HG02840 (cell line): ENCODE data around the gene FGF22.
"Not testable (repeated sequence)": the region's sequence is repeated elsewhere in the genome, so short reads cannot be mapped to it uniquely, and the experiment has no call there.

Source experiments
- ATAC-seq: cut with Tn5 transposase; IDR thresholded peaks from one replicate; pipeline ENCODE4 v1.9.1; 2021; ENCODE audit warnings: mild to moderate bottlenecking, moderate library complexity, moderate number of reproducible peaks; ENCODE audit not compliant: unreplicated experiment, low FRiP score

The FGF22 gene

GRCh38 chr19:656751-657559 is 17.3 kb downstream of the FGF22 start:
- ATAC-seq = no peak

- ATAC-seq = no peak
Observed at GRCh38 chr19:657611-658010, 17.9 kb downstream of the FGF22 start.

GRCh38 chr19:658059-658839 is 18.6 kb downstream of the FGF22 start:
- no peak for ATAC-seq

GRCh38 chr19:658916-659839 is 19.5 kb downstream of the FGF22 start:
- ATAC-seq = no peak

GRCh38 chr19:660793-661426 is 21.2 kb downstream of the FGF22 start:
- ATAC-seq = no peak

GRCh38 chr19:661427-662196 is 21.9 kb downstream of the FGF22 start:
- ATAC-seq = no peak

GRCh38 chr19:662207-662961 is 22.7 kb downstream of the FGF22 start:
- peak; percentile 14 for ATAC-seq

- ATAC-seq = peak; percentile 69
Observed at GRCh38 chr19:662962-663681, 23.4 kb downstream of the FGF22 start, which contains the start of gene RNF126. RNF126 (minus strand) TSS chr19:663214; CDS start chr19:663121, 93 bp downstream.

GRCh38 chr19:663682-664117 is 24.0 kb downstream of the FGF22 start:
- ATAC-seq = no peak

GRCh38 chr19:664913-665443 is 25.3 kb downstream of the FGF22 start:
- ATAC-seq = no peak

GRCh38 chr19:666985-667573 is 27.4 kb downstream of the FGF22 start:
- not testable (repeated sequence) for ATAC-seq

GRCh38 chr19:668675-669434 is 29.2 kb downstream of the FGF22 start:
- ATAC-seq = not testable (repeated sequence)

- ATAC-seq = no peak
Observed at GRCh38 chr19:670609-671075, 31.0 kb downstream of the FGF22 start.

- ATAC-seq = no peak
Observed at GRCh38 chr19:674282-675151, 34.8 kb downstream of the FGF22 start.

- no peak for ATAC-seq
Observed at GRCh38 chr19:676007-676338, 36.3 kb downstream of the FGF22 start.
